HG02840 (cell line): Measurements from ENCODE around the gene NDC1.
A peak's percentile ranks its signal among the peaks of the same experiment; 100 is the strongest.
"Not testable (repeated sequence)": the region's sequence is repeated elsewhere in the genome, so short reads cannot be mapped to it uniquely, and the experiment has no call there.

Experiments
- ATAC-seq: cut with Tn5 transposase; IDR thresholded peaks from one replicate; pipeline ENCODE4 v1.9.1; 2021; ENCODE audit warnings: mild to moderate bottlenecking, moderate library complexity, moderate number of reproducible peaks; ENCODE audit not compliant: unreplicated experiment, low FRiP score

NDC1 gene

GRCh38 chr1:53769184-53769583 is 68.9 kb downstream of the NDC1 start:
- ATAC-seq = no peak

- ATAC-seq = no peak
These were observed 71.2 kb downstream of the NDC1 start for GRCh38 chr1:53766831-53767405.

GRCh38 chr1:53766194-53766742 is 71.8 kb downstream of the NDC1 start:
- ATAC-seq = no peak

GRCh38 chr1:53765657-53766056 is 72.4 kb downstream of the NDC1 start:
- no peak for ATAC-seq

GRCh38 chr1:53763911-53764310 is 74.2 kb downstream of the NDC1 start:
- no peak for ATAC-seq

- ATAC-seq = no peak
These were observed 74.6 kb downstream of the NDC1 start for GRCh38 chr1:53763461-53763860.

GRCh38 chr1:53760497-53760896 is 77.6 kb downstream of the NDC1 start:
- ATAC-seq = not testable (repeated sequence)

GRCh38 chr1:53755874-53756273 is 82.2 kb downstream of the NDC1 start:
- ATAC-seq = no peak

GRCh38 chr1:53754484-53755312 is 83.4 kb downstream of the NDC1 start:
- ATAC-seq = no peak

GRCh38 chr1:53752281-53752680 is 85.8 kb downstream of the NDC1 start:
- ATAC-seq = no peak

- ATAC-seq = no peak
These were observed 90.3 kb downstream of the NDC1 start for GRCh38 chr1:53747841-53748240.

GRCh38 chr1:53740621-53741105 is 97.4 kb downstream of the NDC1 start:
- no peak for ATAC-seq

GRCh38 chr1:53739109-53739681 is 98.9 kb downstream of the NDC1 start, which contains the start of gene GLIS1:
Gene GLIS1, minus strand, starts transcription at chr1:53739164. Its CDS starts 1,100 bp downstream, at chr1:53738064.
- ATAC-seq = peak; percentile 59

GRCh38 chr1:53738205-53739108 is 99.6 kb downstream of the NDC1 start:
- no peak for ATAC-seq

GRCh38 chr1:53737648-53738204 is 100.4 kb downstream of the NDC1 start:
- ATAC-seq = no peak

- ATAC-seq = no peak
These were observed 101.8 kb downstream of the NDC1 start for GRCh38 chr1:53736290-53736689.

GRCh38 chr1:53735681-53736080 is 102.4 kb downstream of the NDC1 start:
- no peak for ATAC-seq

GRCh38 chr1:53735261-53735660 is 102.8 kb downstream of the NDC1 start:
- ATAC-seq = no peak

- ATAC-seq = no peak
These were observed 103.4 kb downstream of the NDC1 start for GRCh38 chr1:53734650-53735211.
